ENCODE data around the gene CLCNKB.
"Not testable (repeated sequence)": the region's sequence is repeated elsewhere in the genome, so short reads cannot be mapped to it uniquely, and the experiment has no call there.

Gene CLCNKB

GRCh38 chr1:16048573-16049189 lies 5.1 kb downstream of the CLCNKB start:
- TF ChIP-seq, protein P1, sequence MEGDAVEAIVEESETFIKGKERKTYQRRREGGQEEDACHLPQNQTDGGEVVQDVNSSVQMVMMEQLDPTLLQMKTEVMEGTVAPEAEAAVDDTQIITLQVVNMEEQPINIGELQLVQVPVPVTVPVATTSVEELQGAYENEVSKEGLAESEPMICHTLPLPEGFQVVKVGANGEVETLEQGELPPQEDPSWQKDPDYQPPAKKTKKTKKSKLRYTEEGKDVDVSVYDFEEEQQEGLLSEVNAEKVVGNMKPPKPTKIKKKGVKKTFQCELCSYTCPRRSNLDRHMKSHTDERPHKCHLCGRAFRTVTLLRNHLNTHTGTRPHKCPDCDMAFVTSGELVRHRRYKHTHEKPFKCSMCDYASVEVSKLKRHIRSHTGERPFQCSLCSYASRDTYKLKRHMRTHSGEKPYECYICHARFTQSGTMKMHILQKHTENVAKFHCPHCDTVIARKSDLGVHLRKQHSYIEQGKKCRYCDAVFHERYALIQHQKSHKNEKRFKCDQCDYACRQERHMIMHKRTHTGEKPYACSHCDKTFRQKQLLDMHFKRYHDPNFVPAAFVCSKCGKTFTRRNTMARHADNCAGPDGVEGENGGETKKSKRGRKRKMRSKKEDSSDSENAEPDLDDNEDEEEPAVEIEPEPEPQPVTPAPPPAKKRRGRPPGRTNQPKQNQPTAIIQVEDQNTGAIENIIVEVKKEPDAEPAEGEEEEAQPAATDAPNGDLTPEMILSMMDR (IDR thresholded peaks at IDR 0.05; ENCODE audit: insufficient read depth, low read depth, low read length, missing control alignments): no peak

DNA sequence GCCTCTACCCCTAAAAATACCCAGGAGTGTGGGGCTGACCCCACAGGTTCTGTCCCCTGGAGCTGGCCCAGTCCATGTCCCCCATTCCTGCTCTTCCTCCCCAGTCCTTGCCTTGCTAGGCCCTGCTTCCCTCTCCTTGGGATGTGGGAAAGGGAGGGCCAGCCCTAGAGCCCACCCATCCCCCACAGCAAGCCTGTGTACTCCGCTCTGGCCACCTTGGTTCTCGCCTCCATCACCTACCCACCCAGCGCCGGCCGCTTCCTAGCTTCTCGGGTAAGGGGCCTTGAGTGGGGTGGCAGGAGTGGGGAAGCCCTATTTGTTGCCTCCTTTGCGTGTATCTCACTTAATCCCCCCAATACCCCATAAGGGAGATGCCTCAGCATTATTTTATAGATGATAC lies 6.7 kb downstream of the CLCNKB start:
- DNase-seq (ENCODE audit: low read depth): no peak
- TF ChIP-seq, protein P1 (IDR thresholded peaks at IDR 0.05; ENCODE audit: insufficient read depth, low read depth, low read length, missing control alignments): no peak

More at GRCh38 chr1:16048573-16049189, 5.1 kb downstream of the CLCNKB start:
- DNase-seq (ENCODE audit: low read depth): no peak
- H3K4me3 ChIP-seq (ENCODE audit: low read depth, low read length): no peak overlapping the region

DNA sequence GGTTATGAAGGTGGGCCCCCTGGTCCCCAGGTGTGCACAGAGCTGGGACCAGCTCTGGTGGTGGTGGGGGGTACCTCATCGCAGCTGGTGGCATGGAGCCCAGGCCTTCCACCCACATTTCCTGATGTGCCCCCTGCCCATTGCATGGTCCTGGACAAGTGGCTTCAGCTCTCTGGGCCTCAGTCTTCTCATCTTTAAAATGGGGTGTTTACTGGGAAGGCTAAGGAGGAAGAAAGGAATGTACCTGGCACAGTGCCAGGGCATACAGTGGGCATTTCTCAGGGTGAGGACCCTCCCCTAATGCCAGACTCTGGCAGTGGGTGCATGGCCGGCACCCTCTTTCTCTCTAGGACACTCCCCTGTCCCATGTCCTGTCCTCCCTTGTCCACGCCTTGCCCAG lies 7.5 kb downstream of the CLCNKB start:
- no peak for DNase-seq (ENCODE audit: low read depth)
- TF ChIP-seq, protein P1 (IDR thresholded peaks at IDR 0.05; ENCODE audit: insufficient read depth, low read depth, low read length, missing control alignments): no peak

More for the DNA sequence above, 6.7 kb downstream of the CLCNKB start:
- no peak overlapping the region for H3K4me3 ChIP-seq (ENCODE audit: low read depth, low read length)

DNA sequence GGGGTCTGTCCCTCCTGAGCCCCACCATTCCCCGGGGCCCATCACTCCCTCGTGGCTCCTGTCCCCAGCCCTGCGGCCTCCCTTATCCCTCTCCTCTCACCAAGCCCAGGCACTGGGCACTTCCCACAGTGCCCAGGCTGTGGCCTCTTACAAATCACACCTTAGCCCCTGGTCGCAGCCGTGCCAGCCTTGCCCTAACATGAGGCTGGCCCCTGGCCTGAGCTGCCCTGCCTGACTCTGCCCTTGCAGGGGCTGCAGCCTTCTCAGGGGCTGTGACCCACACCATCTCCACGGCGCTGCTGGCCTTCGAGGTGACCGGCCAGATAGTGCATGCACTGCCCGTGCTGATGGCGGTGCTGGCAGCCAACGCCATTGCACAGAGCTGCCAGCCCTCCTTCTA lies 8.4 kb downstream of the CLCNKB start:
- H3K4me3 ChIP-seq (ENCODE audit: low read depth, low read length); DNase-seq (ENCODE audit: low read depth): not testable (repeated sequence)

More for the DNA sequence above, 7.5 kb downstream of the CLCNKB start:
- no peak overlapping the region for H3K4me3 ChIP-seq (ENCODE audit: low read depth, low read length)

DNA sequence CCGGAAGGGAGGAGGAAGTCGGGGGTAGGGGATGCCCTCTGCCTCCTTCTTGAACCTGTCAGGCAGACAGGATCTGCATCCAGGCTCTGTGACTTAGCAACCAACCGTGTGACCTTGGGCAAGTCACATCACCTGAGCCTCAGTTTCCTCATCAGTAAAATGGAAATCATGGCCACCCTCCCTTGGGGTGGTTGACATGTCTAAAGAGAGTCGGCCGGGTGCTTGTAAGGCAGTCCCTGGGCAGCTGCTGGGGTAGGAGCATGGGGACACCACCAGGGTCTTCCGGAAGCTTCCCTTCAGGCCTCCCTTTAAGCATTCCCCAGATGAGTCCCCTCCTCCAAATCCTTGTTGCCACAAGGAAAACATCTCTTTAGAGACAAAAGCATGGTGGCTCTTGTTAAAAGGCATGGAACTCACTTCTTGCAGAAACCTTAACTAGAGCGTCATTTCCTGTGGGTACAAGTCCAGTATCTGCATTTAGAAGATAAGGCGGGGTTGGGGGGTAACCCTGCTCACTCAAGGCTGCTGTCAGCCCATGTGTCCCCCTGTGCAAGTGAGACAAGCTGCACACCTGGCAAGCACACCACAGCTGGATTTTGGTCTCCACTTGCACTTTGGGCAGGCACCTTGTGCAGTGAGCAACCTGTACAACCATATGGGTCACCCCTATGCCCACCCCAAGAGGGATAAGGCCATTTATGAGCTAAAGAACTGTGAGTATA lies 10.4 kb downstream of the CLCNKB start:
- no peak overlapping the region for H3K4me3 ChIP-seq (ENCODE audit: low read depth, low read length)
- TF ChIP-seq, protein P1 (IDR thresholded peaks at IDR 0.05; ENCODE audit: insufficient read depth, low read depth, low read length, missing control alignments): no peak
- peak; percentile 38 for DNase-seq (ENCODE audit: low read depth)

GRCh38 chr1:16054598-16055540 lies 11.3 kb downstream of the CLCNKB start:
- no peak overlapping the region for H3K4me3 ChIP-seq (ENCODE audit: low read depth, low read length)
- DNase-seq (ENCODE audit: low read depth): no peak
- TF ChIP-seq, protein P1 (IDR thresholded peaks at IDR 0.05; ENCODE audit: insufficient read depth, low read depth, low read length, missing control alignments): no peak

All from GM12865 (cell line).